ENCODE data around the gene SLC4A4.

The SLC4A4 gene

DNA sequence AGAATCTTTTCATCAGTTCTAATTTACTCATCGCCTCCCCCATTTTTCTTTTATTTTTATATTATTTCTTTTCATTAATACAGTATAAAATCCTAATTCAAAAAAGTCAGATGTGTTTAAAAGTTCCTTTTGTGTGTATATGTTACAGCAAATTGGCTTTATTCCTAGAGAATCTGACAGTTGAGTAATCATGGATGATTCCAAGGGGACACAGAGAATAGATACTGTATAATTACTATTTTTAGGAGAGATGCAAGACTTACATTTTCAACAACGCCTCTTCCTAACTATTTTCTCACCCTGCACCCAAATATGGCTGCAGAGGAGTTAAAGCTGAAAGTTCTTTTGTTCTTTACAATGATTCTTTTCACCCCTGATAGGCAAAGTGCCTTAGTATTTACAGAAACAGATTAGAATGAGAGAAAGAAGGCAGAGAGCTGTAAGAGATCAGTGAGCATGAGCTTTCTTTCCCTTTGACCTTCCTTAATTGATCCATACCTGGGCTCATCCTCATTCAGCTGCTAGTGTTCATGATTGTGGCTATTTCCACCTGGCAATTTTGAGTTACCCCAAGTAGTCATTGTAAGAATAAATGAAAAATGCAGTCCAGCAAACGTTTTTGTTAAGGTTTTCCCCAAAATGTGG, 210.8 kb downstream of the SLC4A4 start:
- DNase-seq (ENCODE audit: extremely low read depth, low read depth), result no peak
- TF ChIP-seq, protein P1, sequence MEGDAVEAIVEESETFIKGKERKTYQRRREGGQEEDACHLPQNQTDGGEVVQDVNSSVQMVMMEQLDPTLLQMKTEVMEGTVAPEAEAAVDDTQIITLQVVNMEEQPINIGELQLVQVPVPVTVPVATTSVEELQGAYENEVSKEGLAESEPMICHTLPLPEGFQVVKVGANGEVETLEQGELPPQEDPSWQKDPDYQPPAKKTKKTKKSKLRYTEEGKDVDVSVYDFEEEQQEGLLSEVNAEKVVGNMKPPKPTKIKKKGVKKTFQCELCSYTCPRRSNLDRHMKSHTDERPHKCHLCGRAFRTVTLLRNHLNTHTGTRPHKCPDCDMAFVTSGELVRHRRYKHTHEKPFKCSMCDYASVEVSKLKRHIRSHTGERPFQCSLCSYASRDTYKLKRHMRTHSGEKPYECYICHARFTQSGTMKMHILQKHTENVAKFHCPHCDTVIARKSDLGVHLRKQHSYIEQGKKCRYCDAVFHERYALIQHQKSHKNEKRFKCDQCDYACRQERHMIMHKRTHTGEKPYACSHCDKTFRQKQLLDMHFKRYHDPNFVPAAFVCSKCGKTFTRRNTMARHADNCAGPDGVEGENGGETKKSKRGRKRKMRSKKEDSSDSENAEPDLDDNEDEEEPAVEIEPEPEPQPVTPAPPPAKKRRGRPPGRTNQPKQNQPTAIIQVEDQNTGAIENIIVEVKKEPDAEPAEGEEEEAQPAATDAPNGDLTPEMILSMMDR (IDR thresholded peaks at IDR 0.05; ENCODE audit: low read depth, low read length), result no peak

DNA sequence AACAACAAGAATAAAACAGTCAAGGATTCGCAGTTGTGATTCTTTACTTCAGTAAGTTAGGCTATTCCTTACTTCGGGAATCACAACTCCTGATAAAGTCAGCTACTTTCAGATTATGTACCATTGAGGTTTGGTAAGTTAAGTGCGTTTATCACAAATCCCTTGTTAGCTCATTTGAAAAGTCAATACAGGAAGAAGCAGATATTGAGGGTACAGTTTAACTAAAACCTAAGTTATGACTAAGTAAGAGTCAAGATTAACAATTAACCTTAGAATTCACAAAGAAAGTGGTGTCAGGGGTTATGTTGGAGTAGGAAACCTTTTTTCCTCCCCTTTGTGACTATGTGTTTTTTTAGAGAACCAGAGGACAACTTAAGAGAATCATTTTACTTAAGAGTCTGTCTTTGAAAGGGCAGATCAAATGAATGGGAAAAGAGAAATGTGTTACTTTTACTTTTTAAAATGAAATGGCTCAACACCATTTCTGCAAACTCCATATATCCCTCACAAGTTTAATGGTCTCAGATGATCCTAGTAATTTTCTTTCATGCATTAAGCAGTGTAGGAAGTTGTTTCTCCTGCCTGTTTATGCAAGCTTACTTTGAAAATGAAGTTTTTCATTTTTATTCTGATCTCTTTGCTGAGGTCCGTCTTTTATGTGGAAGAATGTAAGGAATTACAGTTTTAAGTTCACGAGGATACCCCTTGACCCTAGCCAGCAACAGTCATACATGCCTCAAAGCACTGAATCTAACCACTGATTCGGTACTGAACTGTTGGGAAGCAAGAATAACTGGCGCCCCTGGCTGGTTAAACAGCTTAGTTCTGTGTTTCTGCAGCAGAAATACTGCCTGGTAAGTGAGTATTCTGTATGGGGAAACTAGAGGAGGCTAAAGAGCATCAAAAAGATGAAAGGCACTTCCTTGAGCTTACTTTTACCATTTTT, 211.7 kb downstream of the SLC4A4 start:
- TF ChIP-seq, protein P1 (IDR thresholded peaks at IDR 0.05; ENCODE audit: low read depth, low read length), result peak; percentile 24
- no peak for DNase-seq (ENCODE audit: extremely low read depth, low read depth)

DNA sequence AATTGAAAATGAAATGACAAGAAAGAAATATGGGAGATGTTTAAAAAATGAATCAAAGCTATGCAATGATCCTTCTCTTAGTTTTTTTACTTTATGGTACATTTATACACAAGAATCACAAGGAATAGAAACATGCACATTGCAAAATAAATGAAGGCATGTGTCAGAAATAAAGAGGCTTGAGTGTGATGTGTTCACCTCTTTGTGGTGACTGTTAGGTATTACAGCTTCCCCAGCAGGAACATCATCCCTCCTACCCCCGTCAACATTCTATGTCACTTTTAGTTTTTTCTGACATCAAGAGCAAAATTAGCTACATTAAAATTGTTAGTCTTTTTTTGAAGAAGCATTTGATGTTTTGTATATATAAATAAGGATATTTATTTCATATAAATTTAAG, 214.8 kb downstream of the SLC4A4 start:
- DNase-seq (ENCODE audit: extremely low read depth, low read depth), result peak; percentile 14
- TF ChIP-seq, protein P1 (IDR thresholded peaks at IDR 0.05; ENCODE audit: low read depth, low read length), result peak; percentile 74

DNA sequence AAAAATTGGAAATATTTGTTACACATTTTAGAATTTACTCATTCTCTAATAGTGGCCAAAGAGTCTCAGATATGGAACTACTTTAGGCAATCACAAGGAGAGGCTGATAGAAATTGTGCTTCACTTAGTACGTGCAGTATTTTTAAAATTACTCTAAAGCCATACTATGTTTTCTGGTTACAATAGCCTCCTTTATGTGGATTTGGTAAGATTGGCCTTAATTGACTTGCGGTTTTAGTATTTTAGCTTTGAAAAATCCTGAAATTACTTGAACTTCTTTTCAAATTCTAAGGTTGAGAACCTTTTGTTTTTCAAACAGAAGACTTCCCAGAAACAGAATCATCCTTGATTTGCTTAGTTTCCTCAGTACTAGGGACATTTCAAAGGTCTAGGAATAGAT, 215.2 kb downstream of the SLC4A4 start:
- no peak for DNase-seq (ENCODE audit: extremely low read depth, low read depth)
- TF ChIP-seq, protein P1 (IDR thresholded peaks at IDR 0.05; ENCODE audit: low read depth, low read length), result no peak

DNA sequence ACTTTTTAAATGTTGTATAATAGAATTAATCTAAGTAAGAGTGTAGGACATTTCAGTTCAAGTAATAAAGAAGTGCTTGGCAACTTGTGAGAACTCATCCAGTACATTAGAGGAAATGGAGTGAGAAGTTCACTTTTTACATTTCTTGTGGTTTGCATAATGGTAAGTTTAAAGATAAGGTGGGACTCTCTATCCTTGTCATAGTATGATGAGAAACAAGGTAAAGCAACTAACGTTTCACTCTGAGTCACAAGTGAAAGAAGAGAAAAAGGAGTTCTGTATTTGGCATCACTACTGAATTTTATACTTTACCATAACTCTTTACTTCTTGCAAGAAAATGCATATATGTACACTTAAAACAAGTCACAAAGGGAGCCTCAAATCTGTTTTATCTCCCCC, 219.4 kb downstream of the SLC4A4 start:
- TF ChIP-seq, protein P1 (IDR thresholded peaks at IDR 0.05; ENCODE audit: low read depth, low read length), result no peak
- DNase-seq (ENCODE audit: extremely low read depth, low read depth), result no peak

DNA sequence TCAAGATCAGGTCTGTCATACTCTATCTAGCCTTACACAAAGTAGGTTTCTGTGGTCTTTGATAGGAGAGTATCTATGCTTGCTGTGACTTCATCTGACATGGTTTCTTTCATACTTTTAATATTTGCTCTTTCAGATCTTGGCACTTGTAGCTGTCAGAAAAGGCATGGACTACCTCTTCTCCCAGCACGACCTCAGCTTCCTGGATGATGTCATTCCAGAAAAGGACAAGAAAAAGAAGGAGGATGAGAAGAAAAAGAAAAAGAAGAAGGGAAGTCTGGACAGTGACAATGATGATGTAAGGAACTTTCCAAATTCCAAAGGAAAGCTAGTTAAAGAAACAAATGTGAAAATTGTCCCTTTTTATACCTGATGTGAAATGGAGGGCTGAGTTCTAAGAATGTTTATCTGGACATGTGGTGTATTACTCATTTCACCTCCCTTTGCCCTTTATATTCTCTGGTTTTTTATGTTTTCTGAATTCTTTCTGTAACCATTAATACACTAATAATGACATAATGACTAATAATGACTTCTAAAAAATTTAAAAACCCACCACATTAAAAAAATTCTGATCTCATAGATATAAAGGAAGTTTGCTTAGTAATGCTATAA, 221.2 kb downstream of the SLC4A4 start:
- TF ChIP-seq, protein P1 (IDR thresholded peaks at IDR 0.05; ENCODE audit: low read depth, low read length), result no peak
- no peak for DNase-seq (ENCODE audit: extremely low read depth, low read depth)

DNA sequence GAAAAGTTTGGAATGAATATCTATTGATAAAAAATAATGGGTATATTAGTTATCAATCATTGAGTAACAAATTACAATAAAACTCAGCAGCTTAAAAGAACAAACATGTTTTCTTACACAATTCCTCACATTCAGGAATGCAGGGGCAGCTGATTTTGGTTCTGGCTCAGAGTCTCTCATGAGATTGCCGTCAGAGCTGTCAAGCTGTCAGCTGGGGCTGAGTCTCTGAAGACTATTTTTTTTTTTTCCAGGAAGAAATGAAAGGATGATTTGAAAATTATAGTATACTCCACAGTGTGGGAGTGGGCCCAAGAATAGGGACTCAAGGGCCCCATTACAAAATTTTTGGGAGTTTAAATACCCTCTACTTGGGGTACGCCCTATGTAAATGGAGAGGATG, 226.0 kb downstream of the SLC4A4 start:
- TF ChIP-seq, protein P1 (IDR thresholded peaks at IDR 0.05; ENCODE audit: low read depth, low read length), result no peak
- no peak for DNase-seq (ENCODE audit: extremely low read depth, low read depth)
